ENCODE results near the gene PDE6B.

PDE6B gene

GRCh38 chr4:600850-601515, 24.4 kb upstream of the PDE6B start:
- DNase-seq (ENCODE audit: low read depth, low spot score), result no peak

DNA sequence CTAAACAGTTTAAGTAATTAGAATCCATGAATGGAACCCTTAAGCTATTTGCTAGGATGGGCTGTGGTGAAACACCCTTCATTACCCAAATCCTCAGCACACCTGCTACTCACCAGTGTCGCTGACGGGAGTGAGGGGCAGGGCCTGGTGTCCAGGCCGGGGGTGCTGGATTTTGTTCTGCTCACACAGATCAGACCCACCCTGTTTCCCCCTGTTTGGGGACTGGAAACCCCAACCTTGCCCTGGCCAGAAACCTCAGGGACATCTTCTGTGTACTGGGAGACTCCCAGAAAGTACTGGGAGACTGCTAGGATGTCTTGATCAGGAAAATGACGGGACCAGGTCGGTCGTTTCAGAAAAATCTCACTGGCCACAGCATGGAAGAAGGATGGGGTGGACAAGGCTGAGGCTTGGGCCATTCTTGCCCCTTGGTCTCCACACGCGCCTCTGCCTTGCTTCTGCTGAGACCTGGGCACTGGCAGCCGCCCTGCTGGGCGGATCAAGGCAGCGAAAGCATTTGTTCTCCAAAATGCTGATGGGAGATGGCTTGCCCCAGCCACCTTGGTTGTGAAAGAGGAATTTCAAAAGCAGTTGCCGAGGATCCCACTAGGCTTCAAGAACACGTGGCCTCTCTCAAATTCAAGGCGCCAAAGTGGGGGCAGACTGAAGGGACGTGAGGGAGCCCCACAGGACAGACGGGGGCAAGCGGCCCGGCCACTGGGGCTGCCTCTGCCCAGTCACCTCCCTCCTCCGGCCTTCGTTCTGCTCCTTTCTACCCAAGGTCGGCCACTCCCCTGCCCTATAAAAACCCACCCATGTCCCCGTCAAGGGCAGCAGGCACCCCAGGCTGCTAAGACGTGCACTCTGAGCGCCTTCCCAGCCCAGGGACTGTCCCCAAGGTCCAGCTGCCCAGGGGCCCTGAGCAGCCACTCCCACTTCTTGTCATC, 23.5 kb upstream of the PDE6B start:
- DNase-seq (ENCODE audit: low read depth, low spot score), result no peak

DNA sequence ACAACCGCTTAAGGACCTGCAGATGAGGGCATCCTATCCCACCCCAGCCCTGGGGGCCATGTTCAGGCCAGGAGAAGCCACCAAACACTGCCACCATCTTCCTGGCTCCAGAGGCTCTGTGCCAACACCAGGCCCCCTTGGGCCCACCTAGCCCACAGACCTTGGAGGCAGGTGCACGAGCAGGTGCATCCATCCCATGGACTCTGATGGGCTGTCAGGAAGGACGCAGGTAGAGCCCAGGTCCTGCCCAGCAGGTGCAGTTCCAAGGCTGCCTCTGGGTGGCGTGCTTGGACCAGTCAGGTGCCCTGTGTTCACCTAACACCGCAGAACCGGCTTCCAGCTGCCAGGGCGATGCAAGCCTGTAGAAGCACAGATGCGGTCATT, 22.8 kb upstream of the PDE6B start:
- DNase-seq (ENCODE audit: low read depth, low spot score), result peak; percentile 87

GRCh38 chr4:604131-604530, 21.2 kb upstream of the PDE6B start:
- DNase-seq (ENCODE audit: low read depth, low spot score), result no peak

GRCh38 chr4:605702-606425, 19.5 kb upstream of the PDE6B start:
- no peak for DNase-seq (ENCODE audit: low read depth, low spot score)

GRCh38 chr4:608236-608635, 17.1 kb upstream of the PDE6B start:
- DNase-seq (ENCODE audit: low read depth, low spot score), result no peak

DNA sequence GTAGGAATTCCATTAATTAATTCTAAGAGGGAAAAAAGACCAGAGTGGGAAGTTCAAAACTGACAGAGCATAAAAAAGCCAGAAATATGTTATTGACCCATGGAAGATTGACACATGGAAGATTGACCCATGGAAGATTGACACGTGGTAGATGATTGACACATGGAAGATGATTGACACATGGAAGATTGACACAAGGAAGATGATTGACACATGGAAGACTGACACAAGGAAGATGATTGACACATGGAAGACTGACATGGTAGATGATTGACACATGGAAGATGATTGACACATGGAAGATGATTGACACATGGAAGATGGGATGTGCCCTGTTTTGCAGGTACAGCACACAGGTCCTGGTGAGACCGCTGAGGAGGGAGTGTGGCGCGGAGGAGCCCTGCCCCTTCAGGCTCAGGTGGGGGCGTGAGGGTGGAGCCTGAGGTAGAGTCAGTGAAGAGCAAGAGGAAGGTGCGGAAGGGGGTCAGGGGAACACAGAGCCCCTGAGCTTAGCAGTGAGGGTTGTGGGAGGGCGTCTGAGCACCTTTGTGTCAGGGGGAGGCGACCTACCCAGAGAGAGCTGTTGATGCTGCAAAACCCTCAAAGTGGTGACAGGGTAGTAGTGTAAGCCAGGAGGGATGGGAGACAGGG, 15.8 kb upstream of the PDE6B start:
- DNase-seq (ENCODE audit: low read depth, low spot score), result no peak

GRCh38 chr4:610411-611261, 14.7 kb upstream of the PDE6B start:
- DNase-seq (ENCODE audit: low read depth, low spot score), result peak; percentile 15

DNA sequence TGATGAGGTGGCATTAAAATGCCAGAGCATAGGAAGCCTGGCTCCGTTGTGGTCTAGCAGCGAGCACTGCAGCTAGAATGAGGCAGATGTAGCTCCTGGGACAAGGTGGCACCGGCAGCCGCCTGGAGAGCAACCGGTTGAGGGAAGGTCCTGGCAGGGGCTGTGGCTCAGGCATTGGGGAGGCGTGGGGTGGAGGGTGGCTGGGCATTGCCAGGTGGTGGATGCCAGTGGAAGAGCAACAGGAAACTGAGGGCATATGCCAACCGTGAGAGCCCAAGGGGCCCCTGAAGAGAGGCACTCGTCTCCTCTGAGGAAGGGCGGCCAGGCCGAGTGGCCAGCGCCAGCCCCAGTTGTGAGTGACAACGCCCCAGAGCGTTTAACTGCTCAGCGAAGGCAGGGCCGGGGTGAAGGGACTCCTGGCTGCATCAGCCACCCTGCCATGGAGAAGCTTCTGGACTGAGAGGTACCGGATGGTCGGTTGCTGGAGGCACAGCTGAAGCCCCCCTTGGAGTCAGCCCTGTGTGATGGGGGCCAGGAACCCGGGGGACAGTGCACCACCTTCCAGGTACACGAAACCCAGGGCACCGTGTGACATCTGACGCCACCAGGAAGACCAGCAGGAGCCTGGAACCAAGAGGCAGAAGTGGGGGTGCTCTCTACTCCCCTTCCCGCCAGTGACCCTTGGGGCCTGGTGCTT, 13.2 kb upstream of the PDE6B start:
- DNase-seq (ENCODE audit: low read depth, low spot score), result no peak

GRCh38 chr4:612749-613125, 12.6 kb upstream of the PDE6B start:
- DNase-seq (ENCODE audit: low read depth, low spot score), result no peak

DNA sequence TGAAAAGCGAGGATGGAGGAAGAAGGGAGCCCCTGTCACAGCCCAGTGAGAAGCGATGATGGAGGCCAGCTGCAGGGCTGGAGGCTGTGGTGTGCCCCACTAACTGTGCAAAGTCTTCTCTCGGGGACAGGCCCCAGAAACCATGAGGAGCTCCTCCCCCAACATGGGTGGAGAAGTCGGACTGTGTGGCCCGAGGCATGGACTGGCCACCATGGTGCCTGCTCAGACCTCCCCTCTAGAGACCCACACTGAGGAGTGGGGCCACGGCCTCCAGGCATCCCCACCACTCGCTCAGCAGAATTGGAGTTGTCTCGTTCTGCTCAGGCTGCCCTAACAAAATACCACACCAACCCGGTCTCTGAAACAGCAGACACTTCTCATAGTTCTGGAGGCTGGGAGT, 12.2 kb upstream of the PDE6B start:
- no peak for DNase-seq (ENCODE audit: low read depth, low spot score)

GRCh38 chr4:616091-616490, 9.3 kb upstream of the PDE6B start:
- DNase-seq (ENCODE audit: low read depth, low spot score), result no peak

GRCh38 chr4:616911-617643, 8.3 kb upstream of the PDE6B start:
- no peak for DNase-seq (ENCODE audit: low read depth, low spot score)

DNA sequence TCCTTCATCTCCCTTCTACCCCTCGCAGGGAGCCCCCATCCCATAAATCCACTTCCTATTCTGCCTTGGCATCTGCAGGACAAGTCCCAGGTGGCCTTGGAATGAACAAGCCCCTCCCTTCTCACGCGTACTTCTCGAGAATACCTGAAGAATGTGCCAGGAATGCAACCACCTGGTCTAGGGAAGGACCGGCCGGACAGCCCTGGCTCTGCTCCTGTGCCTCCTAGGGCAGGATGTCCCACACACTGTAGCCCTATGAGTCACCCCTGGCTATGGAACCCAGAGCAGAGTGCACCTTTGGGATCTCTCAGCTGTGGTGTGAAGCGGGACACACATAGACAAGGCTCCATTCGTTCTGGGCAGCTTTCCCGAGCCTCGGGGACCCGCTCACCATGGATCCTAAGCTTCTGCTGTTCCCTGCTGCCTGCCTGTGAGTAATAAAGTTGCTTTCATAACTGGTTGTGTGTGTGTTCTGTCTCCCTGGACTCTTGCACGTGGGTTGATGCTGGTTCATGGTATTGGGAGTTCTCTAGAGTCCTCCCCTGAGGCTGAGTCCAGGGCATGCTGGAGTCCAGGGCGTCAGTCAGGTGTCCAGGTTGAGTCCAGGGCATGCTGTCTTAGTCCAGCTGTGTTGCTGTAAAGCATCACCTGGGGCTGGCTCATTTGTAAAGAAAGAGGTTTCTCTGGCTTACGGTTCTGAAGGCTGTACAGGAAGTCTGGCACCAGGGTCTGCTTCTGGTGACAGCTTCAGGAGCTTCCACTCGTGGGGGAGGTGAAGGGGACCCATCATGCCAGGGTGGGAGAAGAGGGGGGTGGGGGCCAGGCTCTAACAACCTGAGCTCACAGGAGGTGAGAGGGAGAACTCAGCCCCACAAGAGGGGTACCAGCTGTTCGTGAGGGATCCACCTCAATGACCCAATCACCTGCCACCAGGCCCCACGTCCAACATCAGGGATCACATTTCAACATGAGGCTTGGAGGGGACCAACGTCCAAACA, 7.4 kb upstream of the PDE6B start:
- DNase-seq (ENCODE audit: low read depth, low spot score), result peak; percentile 56

DNA sequence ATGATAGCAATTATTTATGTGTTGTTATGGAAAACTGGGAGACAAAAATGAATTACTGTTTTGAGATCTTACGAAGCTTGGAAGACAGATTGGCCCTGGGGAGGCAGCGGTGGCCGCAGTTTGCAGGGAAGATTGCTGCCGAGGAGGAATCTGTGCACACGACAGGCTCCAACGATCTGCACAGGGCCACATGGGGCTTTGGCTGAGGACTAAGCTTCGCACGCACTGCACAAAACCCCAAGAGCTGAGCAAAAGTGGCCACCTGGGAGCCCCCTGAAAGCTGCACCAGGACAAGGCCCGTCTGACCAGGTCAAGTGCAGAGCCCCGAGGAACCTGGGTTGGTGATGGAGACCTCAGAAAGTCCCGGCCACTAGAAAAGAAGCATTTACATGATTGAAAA, 5.2 kb upstream of the PDE6B start:
- DNase-seq (ENCODE audit: low read depth, low spot score), result no peak

GRCh38 chr4:620851-621261, 4.5 kb upstream of the PDE6B start:
- no peak for DNase-seq (ENCODE audit: low read depth, low spot score)

GRCh38 chr4:621296-622070, 3.9 kb upstream of the PDE6B start:
- DNase-seq (ENCODE audit: low read depth, low spot score), result no peak
